SU-DHL-6 (cell line): Measurements from ENCODE around the gene AQP9.
"Not testable (repeated sequence)": the region's sequence is repeated elsewhere in the genome, so short reads cannot be mapped to it uniquely, and the experiment has no call there.

Experiments
- CTCF ChIP-seq: fragments of 200-600 bp; sonication (generic); IDR thresholded peaks from one replicate; pipeline ENCODE4 v1.5.1; 2017; ENCODE audit warnings: antibody characterized with exemption, mild to moderate bottlenecking, low read length, moderate library complexity; ENCODE audit not compliant: insufficient read depth, poor library complexity, severe bottlenecking
- EZH2phosphoT487 ChIP-seq: fragments of 200-600 bp; sonication (generic), shearing (Covaris generic); conservative IDR thresholded peaks from 2 replicates; pipeline ENCODE4 v1.6.1; 2018; ENCODE audit warnings: mild to moderate bottlenecking, antibody characterized with exemption, low read length, moderate library complexity, mixed read lengths

GRCh38 chr15:58193636-58194035 lies 55.5 kb downstream of the AQP9 start:
- TF ChIP-seq CTCF, EZH2phosphoT487: not testable (repeated sequence)
